ENCODE measurements around the gene CRADD.
"Not testable (repeated sequence)": the region's sequence is repeated elsewhere in the genome, so short reads cannot be mapped to it uniquely, and the experiment has no call there.

Gene CRADD

GRCh38 chr12:93677195-93678064 is at the start of gene CRADD:
Gene CRADD, plus strand, starts transcription at chr12:93677375.
- peak; percentile 75 to 80 for DNase-seq (ENCODE audit: low read depth in 2 of 2)

- DNase-seq (ENCODE audit: low read depth in 2 of 2): no peak
These were observed 44.8 kb upstream of the CRADD start for GRCh38 chr12:93632383-93632782.

GRCh38 chr12:93634416-93634815 is 42.8 kb upstream of the CRADD start:
- DNase-seq (ENCODE audit: low read depth in 2 of 2): no peak

GRCh38 chr12:93636708-93637107 is 40.5 kb upstream of the CRADD start:
- no peak for DNase-seq (ENCODE audit: low read depth in 2 of 2)

- no peak for DNase-seq (ENCODE audit: low read depth in 2 of 2)
These were observed 39.1 kb upstream of the CRADD start for GRCh38 chr12:93638095-93638494.

- DNase-seq (ENCODE audit: low read depth in 2 of 2): no peak
These were observed 38.2 kb upstream of the CRADD start for GRCh38 chr12:93638954-93639353.

GRCh38 chr12:93639406-93639805 is 37.8 kb upstream of the CRADD start:
- DNase-seq (ENCODE audit: low read depth in 2 of 2): no peak

- not testable (repeated sequence) for DNase-seq (ENCODE audit: low read depth in 2 of 2)
These were observed 35.8 kb upstream of the CRADD start for GRCh38 chr12:93641380-93641779.

GRCh38 chr12:93642751-93643150 is 34.4 kb upstream of the CRADD start:
- DNase-seq (ENCODE audit: low read depth in 2 of 2): no peak

- no peak for DNase-seq (ENCODE audit: low read depth in 2 of 2)
These were observed 31.5 kb upstream of the CRADD start for GRCh38 chr12:93645702-93646101.

GRCh38 chr12:93650626-93651025 is 26.5 kb upstream of the CRADD start:
- no peak for DNase-seq (ENCODE audit: low read depth in 2 of 2)

GRCh38 chr12:93653079-93653478 is 24.1 kb upstream of the CRADD start:
- no peak for DNase-seq (ENCODE audit: low read depth in 2 of 2)

- DNase-seq (ENCODE audit: low read depth in 2 of 2): no peak
These were observed 23.5 kb upstream of the CRADD start for GRCh38 chr12:93653712-93654111.

- DNase-seq (ENCODE audit: low read depth in 2 of 2): no peak
These were observed 22.8 kb upstream of the CRADD start for GRCh38 chr12:93654421-93654820.

GRCh38 chr12:93657071-93657470 is 20.1 kb upstream of the CRADD start:
- no peak for DNase-seq (ENCODE audit: low read depth in 2 of 2)

- DNase-seq (ENCODE audit: low read depth in 2 of 2): no peak
These were observed 16.2 kb upstream of the CRADD start for GRCh38 chr12:93661021-93661420.

- DNase-seq (ENCODE audit: low read depth in 2 of 2): no peak
These were observed 14.0 kb upstream of the CRADD start for GRCh38 chr12:93663006-93663728.

- no peak for DNase-seq (ENCODE audit: low read depth in 2 of 2)
These were observed 13.5 kb upstream of the CRADD start for GRCh38 chr12:93663729-93664084.

GRCh38 chr12:93664573-93665138 is 12.5 kb upstream of the CRADD start:
- no peak for DNase-seq (ENCODE audit: low read depth in 2 of 2)

- no peak for DNase-seq (ENCODE audit: low read depth in 2 of 2)
These were observed 9.5 kb upstream of the CRADD start for GRCh38 chr12:93667672-93668071.

- DNase-seq (ENCODE audit: low read depth in 2 of 2): no peak
These were observed 8.2 kb upstream of the CRADD start for GRCh38 chr12:93668919-93669418.

GRCh38 chr12:93669452-93669851 is 7.7 kb upstream of the CRADD start:
- no peak for DNase-seq (ENCODE audit: low read depth in 2 of 2)

GRCh38 chr12:93670104-93670503 is 7.1 kb upstream of the CRADD start:
- DNase-seq (ENCODE audit: low read depth in 2 of 2): no peak

Data from stimulated activated CD4-positive, alpha-beta T cell treated with anti-CD3 and anti-CD28 coated beads, Interleukin-15, amount 100 ng/mL, for 48 hours (primary cell).